ENCODE results near the gene IGSF23.
A peak's percentile ranks its signal among the peaks of the same experiment; 100 is the strongest.

The IGSF23 gene

GRCh38 chr19:44642377-44642776 lies 29.0 kb downstream of the IGSF23 start:
- DNase-seq: no peak

- peak in 1 of 6 experiments; percentile 24 for DNase-seq
Measured at GRCh38 chr19:44643605-44644401, 30.4 kb downstream of the IGSF23 start, which contains the start of gene PVR. TSS of gene PVR (plus strand) at chr19:44643910. CDS start at chr19:44644097, 187 bp downstream.

- DNase-seq: peak in 1 of 6 experiments; percentile 24
Measured at GRCh38 chr19:44644402-44645016, 31.1 kb downstream of the IGSF23 start.

- no peak for DNase-seq
Measured at GRCh38 chr19:44645407-44646048, 32.2 kb downstream of the IGSF23 start.

GRCh38 chr19:44646049-44646416 lies 32.7 kb downstream of the IGSF23 start:
- DNase-seq: no peak

GRCh38 chr19:44647144-44647543 lies 33.8 kb downstream of the IGSF23 start:
- no peak for DNase-seq

- DNase-seq: no peak
Measured at GRCh38 chr19:44648631-44649251, 35.4 kb downstream of the IGSF23 start.

GRCh38 chr19:44649578-44650145 lies 36.3 kb downstream of the IGSF23 start:
- no peak for DNase-seq

GRCh38 chr19:44653343-44653742 lies 40.0 kb downstream of the IGSF23 start:
- no peak for DNase-seq

- DNase-seq: peak; percentile 39 to 63 (median 46)
Measured at GRCh38 chr19:44653977-44654774, 40.8 kb downstream of the IGSF23 start.

GRCh38 chr19:44657211-44657921 lies 44.0 kb downstream of the IGSF23 start:
- peak; percentile 14 to 62 (median 52) for DNase-seq

GRCh38 chr19:44658069-44658733 lies 44.8 kb downstream of the IGSF23 start:
- DNase-seq: no peak

GRCh38 chr19:44660081-44660480 lies 46.7 kb downstream of the IGSF23 start:
- DNase-seq: no peak

GRCh38 chr19:44661205-44661604 lies 47.8 kb downstream of the IGSF23 start:
- DNase-seq: no peak

GRCh38 chr19:44661904-44662303 lies 48.5 kb downstream of the IGSF23 start:
- DNase-seq: no peak

GRCh38 chr19:44662691-44663385 lies 49.5 kb downstream of the IGSF23 start:
- no peak for DNase-seq

- DNase-seq: no peak
Measured at GRCh38 chr19:44663996-44664395, 50.6 kb downstream of the IGSF23 start.

GRCh38 chr19:44664976-44665375 lies 51.6 kb downstream of the IGSF23 start:
- no peak for DNase-seq

GRCh38 chr19:44666852-44667556 lies 53.6 kb downstream of the IGSF23 start:
- DNase-seq: no peak

Measured in stimulated activated naive CD4-positive, alpha-beta T cell (primary cell).